Activated T-cell treated with anti-CD3 and anti-CD28 coated beads for 48 hours (primary cell): ENCODE results near the gene ZFYVE28.

ENCODE experiments used
- DNase-seq: peaks from one replicate; pipeline ENCODE4 v3.0.0-alpha.2; 2020; ENCODE audit warnings: low read depth

The ZFYVE28 gene

DNA sequence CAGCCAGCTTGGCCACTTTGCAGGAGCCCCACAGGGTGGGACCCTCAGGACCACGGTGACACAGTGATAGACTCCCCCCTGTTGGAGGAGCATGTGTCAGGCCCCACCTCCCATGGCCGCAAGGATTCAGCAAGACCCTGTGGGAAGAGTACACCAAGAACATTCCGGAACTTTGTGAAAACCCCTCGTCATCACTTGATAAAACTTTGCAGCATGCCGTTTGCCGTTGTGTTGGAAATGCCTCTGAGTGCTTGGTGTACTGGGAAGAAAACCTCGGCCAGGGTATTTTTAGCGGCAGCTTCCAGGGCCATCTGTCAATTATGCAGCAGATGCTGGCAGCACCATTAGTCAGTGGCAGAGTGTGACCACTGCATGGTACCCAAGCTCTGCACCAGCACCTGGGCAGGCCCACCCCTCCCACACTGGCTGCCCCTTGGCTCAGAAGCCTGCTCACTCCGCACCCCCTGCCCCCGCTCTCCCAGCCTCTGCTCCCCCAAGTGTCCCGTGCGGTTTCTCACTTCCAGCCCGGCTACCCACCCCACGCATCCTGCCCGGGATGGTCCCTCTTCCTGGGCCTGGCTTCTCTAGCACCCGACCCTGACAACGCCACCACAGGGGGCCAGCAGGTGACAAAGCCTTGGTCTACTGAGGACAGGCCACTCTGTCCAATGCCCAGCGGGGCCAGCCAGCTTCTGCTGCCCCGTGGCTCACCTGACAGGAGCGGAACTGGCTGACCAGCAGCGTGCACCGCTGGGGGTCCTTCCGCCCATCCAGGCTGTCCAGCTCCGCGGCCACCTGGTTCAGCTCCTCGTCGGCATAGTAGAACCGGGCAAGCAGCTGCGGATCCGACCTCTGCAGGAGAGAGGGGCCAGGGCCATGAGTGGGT, 65.0 kb downstream of the ZFYVE28 start:
- DNase-seq, result no peak

DNA sequence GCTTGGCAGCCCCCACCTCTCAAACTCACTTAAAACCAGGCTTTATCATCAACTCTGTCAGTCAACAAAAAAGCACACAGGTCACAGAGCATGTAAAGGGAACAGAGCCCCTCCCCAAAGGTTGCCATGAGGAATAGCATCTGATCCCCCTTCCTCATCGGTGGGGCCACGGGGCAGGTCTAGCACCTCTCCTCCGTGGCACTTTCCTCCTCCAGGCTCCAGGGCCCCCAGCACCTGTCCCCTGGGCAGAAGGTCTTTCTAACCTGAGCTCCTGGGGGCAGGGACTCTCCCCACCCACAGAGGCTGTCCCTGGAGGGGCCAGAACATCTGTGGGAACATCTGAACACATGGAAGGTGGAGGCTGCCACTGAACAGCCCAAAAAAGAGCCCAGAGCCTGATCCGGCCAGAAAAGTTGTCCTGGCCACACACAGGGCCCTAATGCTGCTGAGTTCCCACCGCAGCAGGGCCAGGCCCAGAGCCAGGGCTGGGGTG, 65.7 kb downstream of the ZFYVE28 start:
- DNase-seq, result no peak

DNA sequence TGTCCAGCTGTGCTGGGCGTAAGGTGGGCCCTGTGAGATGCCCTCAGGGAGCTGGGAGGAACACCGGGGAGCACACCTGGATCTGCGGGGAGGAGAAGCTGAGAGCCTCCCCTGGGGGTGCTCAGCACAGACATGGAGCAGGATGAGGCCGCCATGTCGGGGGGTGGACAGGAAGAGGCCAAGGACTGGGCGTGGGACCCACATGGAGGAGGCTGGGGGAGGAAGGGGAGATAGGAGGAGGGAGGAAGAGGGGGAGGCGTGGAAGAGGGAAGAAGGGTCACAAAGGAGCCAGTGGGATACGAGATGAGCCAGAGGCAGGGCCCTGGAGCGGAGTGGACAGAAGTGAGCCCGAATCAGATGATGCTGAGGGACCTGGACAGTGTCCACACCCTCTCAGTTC, 66.3 kb downstream of the ZFYVE28 start:
- DNase-seq, result no peak

DNA sequence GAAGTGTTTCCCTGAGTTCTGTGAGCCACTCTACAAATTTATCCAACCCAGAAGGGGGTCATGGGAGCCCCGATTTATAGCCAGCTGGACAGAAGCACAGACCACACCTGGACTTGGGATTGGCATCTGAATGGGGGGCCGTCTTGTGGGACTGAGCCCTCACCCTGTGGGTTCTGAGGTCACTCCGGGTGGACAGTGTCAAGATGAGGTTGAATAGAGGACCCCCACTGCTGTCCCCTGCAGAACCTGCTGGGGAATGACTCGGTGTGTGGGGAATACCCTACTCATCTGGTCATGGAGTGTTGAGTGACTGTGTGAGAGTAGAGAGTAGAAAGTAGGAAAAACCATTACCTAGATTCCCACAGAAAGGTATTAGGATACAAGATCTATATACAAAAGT, 67.5 kb downstream of the ZFYVE28 start:
- DNase-seq, result no peak

DNA sequence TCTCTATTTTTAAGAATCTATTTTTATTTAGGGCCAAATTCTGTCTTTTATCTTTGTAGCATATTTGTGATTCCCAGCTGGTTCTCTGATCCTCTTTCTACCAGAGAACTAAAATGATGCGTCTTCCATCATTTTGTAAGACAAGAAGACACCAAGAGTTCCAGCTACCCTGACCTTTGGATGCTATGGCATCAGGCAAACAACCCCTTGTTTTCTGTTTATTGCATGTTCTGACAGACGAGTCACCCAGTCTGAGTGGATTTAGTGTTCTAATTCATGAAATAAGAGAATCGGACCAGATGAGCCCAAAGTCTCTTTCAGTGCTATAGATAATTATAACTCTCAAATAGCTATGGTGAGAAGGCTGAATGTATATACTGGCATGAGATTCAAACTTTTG, 69.7 kb downstream of the ZFYVE28 start:
- no peak for DNase-seq

DNA sequence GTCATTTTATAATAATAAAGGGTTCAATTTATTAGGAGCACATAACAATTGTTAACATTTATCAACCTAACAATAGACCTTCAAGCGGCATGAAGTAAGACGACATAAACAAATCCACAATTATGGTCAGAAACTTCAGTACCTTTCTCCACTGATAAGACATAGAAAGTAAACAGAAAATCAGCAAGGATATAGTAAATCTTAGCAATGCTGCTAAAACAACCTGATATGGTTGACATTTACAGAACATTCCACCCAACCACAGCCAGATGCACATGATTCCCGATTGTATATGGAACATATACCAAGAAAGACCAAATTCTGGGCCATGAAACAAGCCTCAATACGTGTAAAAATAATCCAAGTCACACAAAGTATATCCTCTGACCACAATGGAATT, 71.3 kb downstream of the ZFYVE28 start:
- no peak for DNase-seq

DNA sequence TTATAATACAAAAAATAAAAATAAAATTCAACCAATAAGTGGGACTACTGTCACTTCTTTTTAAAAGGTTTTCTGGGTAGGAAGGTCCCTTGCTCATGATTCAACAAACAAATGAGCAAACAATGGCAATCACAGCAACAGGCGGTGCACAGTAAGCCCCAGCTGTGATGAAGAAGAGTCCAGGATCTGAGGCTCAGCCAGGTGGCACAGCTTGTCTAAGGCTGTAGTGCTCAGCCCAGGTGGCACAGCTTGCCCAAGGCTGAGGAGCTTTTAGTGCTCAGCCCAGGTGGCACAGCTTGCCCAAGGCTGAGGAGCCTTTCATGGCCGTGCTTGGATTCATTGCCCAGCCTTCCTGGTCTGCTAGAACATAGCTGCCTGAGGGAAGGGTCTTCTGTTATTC, 75.0 kb downstream of the ZFYVE28 start:
- no peak for DNase-seq

DNA sequence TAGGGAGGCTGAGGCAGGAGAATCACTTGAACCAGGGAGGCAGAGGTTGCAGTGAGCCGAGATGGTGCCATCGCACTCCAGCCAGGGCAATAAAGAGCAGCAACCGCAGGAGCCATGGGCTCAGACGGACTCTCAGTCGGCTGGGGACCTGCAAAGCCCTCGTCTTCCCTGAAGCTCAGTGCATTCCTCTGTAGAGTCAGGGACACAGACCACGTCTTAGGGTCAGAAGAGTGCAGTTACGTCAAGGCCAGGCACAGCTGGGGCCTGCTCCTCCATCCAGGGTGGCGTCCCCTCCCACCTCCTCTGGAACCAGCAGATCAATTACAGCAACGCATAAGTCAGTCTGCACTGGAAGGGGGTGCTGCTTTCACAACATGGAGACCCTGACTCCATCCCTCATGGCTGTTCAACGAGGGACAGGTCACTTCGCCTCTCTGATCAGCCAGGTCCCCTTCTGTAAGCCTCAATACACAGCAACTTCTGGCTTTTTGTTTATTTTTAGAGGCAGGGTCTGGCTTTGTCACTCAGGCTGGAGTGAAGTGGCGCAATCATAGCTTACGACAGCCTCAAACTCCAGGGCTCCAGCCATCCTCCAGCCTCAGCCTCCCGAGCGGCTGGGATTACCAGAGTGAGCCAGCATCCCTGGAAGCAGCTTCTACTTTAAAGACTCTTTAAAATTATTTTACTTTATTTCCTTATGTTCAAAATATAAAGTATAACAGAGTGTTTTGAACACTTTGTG, 76.4 kb downstream of the ZFYVE28 start:
- no peak for DNase-seq

DNA sequence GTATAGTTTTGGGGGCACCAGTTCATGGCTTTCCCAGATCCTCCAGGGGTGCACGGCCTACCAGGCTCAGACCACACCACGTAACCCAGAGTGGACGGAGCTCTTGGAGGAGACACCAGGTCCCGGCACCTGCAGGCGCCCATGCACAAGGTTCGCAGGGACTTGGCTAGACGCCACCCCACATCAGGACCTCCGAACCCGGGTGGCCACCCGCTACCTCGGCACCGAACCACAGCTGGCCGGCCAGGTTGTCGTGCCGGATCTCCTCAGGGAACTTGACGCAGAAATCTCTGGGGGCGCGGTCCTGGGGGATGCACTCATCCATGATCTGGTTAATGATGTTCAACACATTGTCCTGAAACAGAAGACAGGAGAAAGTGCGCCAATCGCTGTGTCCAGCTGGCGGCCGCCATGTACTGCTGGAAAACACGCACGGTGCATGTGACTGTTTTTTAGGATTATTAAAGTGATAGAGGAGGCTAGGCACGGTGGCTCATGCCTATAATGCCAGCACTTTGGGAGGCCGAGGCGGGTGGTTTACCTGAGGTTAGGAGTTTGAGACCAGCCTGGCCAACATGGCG, 77.1 kb downstream of the ZFYVE28 start:
- DNase-seq, result no peak

DNA sequence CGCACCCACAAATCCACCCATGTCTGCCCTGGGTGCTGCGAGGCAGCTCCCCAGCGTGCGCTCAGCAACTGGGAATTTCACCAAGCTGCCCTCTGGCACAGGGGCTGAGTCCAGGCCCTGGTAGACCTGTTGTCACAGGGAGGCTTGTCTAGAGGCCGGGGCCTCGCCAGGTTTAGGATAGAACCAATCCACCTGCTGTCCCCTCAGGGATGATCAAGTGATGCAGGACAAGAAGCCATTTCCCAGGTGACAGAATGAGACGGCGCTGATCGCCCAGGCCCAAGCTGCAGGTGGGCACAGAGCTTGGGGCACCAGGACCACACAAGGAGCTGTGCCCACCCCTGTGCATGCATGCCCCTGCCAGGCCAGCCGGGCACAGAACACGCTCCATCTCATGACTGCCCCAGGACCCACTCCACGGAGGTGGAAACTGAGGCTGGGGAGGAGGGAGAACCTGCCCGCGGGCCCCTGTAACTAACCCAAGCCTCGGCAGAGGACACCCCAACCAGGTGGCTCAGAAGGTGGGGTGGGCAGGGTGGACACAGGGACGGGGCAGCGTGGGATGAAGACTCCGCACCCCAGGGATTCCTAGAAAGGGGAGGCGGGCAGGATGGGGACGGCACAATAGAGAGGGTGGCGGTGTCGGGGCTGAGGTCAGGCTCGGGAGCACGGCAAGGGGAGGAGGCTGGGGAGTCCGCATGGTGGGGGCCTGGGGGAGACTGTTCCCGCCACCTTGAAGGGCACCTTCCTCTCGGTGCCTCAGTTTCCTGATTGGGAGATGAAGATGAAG, 78.0 kb downstream of the ZFYVE28 start:
- DNase-seq, result no peak

DNA sequence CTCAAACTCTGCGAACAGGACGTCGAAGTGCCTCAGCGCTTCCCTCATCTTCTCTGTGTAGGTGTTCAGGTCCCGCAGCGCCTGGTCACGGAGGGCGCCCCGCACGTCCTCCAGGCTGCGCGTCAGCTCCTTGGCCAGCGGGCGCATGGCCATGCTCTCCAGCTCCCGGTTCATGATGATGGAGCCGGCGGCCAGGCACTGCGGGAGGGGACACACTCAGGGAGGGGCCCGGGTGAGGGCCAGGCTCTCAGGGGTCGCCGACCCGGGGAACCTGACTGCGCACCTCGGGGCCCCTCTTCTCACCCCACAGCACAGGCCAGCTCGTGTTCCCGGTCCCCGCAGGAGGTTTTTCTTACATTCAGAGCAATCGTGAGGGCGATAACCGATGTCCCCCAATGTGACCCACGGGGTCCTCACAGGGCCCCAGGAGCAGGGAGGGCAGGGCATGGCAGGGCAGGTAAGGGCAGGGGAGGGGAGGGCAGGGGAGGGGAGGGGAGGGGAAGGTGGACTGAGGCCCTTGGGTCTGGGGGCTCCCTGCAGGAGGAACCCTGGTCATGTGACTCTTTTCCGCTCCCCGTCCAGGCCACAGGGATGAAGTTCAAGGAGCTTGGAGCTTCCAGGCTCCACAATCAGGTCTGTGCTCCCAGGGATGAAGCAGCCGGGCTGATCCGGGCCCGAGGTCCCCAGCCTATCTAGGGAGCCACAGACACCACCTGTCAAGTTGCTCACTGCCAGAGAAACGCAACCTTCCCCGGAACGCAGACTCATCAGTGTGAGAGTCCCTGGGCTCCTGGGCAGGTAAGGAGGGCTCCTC, 78.8 kb downstream of the ZFYVE28 start:
- no peak for DNase-seq

DNA sequence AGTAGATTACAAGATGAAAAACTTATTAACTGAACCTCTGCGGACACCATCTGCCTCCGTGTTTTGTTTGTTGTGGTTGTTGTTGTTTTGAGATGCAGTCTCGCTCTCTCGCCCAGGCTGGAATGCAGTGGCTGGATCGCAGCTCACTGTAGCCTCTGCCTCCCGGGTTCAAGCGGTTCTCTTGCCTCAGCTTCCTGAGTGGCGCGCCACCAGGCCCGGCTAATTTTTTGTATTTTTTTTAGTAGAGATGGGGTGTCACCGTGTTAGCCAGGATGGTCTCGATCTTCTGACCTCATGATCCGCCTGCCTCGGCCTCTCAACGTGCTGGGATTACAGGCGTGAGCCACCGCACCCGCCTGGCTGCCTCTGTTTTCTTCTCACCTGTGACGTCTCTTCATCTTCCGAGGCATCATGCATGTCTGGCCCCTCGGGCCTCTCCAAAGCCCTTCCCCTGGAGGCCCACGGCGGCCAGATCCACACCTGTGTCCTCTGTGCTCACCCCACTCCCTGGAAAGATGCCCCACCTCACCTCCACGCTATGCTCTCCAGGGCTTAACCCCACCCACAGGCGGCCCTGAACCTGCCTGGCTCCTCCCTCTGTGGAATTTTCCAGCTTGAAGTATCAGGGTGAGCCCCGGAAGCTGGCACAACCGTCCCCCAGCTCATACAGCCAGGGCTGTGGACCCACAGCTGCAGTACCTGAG, 79.5 kb downstream of the ZFYVE28 start:
- DNase-seq, result no peak

DNA sequence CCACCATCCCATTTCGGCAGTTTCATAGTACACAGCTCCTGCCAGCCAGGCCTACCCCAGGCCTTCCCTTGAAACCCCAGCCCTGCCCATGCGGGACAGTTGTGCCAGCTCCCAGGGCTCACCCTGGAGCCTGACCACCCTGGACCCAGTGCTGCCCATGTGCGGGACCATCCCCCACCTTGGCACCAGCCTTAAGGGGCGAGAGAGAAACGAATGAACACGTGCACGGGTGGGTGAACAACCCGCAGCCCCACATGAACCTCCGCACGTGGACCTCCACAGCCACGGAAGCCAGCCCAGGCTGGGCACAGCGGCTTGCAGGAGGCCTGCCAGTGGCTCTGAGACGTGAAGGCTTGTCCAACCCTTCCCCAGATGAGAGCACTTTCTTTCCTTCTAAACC, 80.5 kb downstream of the ZFYVE28 start:
- DNase-seq, result no peak

DNA sequence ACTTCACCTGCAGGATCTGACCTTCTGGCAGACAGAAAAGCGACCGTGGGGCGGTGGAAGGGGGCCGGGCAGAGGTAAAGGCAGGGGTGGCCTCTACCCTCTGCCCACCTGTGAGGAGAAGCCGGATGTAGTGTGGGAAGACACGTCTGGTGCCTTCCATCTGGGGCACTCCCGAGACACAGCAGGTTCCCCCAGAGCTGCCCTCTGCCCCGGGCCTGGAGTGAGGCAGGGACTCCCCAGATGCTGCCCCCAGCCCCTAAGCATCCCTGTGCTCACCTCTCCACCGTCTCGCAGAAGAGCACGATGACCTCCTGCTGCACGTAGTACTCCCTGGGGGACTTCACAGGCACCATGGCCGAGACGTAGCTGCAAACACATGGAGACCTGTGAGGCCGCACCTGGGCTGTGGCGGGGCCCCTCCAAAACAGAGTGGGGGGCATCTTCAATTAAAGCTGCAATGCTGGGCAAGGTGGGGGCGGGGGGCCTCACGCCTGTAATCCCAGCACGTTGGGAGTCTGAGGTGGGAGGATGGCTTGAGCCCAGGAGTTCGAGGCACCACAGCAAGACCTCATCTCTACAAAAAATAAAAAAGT, 81.2 kb downstream of the ZFYVE28 start:
- DNase-seq, result no peak

DNA sequence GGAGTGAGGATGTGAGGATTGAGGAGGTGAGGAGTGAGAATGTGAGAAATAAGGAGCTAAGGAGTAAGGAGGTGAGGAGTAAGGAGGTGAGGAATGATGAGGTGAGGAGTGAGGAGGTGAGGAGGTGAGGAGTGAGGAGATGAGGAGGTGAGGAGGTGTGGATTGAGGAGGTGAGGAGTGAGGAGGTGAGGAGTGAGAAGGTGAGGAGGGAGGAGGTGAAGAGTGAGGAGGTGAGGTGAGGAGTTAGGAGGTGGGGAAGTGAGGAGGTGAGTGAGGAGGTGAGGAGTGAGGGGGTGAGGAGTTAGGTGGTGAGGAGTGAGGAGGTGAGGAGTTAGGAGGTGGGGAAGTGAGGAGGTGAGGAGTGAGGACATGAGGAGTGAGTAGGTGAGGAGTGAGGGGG, 81.8 kb downstream of the ZFYVE28 start:
- no peak for DNase-seq

DNA sequence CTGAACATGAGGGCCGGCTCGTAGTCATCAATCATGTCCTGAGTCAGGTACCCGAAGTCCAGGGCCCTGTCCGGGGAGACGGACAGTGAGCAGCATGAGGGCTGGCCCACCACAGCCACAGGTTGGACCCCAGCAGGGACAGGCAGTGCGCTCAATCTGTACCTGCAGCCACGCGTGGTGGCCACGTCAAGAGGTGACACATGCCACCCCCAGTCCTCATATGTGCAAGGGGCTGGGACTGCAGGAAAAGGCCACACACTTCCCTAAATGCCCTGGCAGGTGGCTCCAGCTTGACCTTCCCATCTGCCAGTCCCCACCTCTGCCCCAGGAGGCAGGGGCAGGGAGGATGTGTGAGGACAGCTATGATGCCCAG, 82.7 kb downstream of the ZFYVE28 start:
- no peak for DNase-seq

DNA sequence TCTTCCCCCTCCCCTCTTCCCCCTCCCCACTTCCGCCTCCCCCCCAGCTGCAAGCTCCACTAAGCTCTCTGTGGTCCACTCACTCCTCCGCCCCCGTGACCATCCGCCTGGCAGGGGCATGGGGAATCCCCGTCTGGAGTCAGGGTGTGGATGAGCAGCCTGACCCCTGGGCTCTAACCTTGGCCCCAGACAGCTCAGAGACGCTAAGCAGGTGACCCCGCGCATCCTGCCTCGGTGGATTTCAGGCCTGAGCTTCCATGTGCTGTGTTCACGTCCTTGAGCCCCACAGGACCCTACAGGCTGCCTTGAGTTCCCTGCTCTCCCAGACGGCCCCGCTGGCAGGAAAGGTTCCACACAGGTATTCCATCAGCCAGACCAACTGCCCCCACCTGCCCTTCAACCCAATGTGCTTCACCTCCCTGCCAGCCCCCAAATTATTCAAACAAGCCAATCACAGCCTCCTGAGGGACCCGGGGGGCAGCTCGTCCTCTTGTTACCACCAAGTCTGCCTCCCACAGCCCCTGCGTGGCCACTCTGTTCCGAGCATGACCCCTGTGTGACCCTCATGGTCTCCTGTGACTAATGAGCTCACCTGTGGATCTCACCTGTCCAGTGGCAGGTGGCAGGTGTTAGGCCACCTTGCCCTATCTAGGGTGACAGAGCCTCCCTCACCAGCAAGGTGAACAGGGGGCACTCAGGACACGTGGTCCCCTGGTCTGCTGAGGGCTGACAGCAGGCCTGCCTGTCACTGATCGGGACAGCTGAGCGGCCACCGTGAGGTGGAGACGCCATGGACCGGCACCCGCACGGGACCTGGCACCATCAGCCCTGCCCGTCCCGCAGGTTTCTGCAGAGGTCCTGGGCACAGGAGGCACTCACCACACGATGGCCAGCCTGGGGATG, 83.4 kb downstream of the ZFYVE28 start:
- DNase-seq, result no peak

DNA sequence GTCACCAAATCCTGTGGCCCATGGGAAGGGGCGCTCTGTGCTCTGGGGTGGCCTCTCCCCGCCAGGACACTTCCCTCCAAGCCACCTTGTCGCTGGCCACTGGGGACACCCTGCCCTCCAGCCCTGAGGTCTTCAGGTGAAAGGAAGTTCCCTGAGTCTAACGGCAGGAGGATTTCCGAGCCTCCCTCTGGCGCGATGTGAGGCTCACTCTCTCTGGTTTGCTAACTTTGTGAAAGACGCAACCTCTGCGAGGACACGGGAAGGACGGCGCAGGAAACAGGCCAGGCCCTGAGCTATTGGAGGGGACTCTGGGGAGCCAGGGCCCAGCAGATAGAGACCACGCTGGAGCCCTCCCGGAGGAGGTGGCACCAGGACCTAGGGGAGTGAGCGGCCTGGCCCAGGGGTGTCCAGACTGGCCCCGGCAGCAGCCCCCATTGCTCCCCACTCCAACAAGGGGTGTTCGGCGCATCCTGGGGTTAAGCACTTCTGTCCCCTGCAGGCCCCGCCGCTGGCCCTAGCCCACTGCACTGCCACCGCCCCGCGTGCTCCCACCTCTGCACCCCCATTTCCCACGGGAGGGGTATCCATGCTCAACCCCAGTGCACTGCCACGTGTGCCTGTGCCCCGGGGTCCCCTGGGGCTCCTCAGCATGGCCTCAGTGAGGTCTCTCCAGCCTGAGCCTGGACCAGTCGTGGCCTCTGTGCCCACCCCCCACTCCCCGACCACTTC, 84.4 kb downstream of the ZFYVE28 start:
- DNase-seq, result no peak
